GM19025 (cell line): Measurements from ENCODE around the gene NR3C1.

ENCODE experiments used
- ATAC-seq: cut with Tn5 transposase; IDR thresholded peaks from one replicate; pipeline ENCODE4 v1.9.1; 2021; ENCODE audit warnings: mild to moderate bottlenecking, low read depth, moderate library complexity; ENCODE audit not compliant: unreplicated experiment

The NR3C1 gene

DNA sequence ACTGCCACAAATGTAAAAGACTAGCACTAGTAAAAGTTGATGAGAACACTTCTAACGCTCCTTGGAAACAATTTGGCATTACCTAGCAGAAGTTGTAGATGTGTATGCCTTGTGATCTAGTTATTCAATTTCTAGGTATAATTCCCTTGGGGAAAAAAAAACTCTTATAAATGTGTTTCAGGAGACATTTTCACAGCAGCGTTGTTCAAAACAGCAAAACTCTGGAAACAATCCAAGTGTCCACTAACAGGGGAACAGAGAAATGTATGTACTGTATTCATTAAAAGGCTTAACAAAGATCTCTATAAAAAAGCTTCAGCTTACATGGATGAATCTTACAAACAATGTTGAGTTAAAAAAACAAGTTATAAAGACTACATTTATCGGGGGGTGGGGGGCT lies 30.4 kb downstream of the NR3C1 start:
- no peak for ATAC-seq

- no peak for ATAC-seq
These were observed 31.2 kb downstream of the NR3C1 start for GRCh38 chr5:143372187-143372829.

DNA sequence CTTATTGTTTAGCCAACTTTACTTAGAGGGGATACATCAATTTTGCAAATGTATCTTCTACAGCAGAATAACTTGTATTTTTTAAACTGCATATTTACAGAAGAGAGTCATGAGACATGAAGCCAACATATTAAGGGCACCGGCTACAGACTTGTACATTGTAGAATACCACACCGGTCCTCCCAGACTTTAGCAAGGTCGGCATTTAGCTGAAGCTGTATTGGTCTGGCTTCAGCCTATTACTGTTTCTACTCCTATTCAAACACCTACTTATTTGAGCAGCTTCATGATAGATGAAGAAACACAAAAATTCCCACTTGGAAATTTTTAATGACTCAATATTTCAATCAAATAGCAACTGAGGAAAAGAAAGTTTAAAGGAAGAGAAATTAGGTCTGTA lies 33.0 kb downstream of the NR3C1 start:
- ATAC-seq = no peak

DNA sequence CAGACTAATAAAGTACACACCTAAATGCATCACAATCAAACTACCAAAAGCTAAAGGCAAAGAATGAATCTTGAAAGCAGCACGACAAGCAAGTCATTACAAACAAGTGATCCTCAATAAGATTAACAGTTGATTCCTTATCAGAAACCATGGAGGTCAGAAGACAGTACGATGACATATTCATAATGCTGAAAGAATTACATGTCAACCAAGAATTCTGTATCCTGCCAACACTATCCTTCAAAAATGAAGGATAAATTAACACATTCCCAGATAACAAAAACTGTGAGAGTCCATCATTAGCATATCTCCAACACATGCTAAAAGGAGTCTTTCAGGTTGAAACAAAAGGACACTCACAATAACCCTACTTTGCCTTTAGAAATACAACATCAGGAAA lies 39.4 kb downstream of the NR3C1 start:
- no peak for ATAC-seq

- ATAC-seq = no peak
These were observed 40.7 kb downstream of the NR3C1 start for GRCh38 chr5:143362664-143363227.

- no peak for ATAC-seq
These were observed 42.0 kb downstream of the NR3C1 start for GRCh38 chr5:143361438-143361837.

DNA sequence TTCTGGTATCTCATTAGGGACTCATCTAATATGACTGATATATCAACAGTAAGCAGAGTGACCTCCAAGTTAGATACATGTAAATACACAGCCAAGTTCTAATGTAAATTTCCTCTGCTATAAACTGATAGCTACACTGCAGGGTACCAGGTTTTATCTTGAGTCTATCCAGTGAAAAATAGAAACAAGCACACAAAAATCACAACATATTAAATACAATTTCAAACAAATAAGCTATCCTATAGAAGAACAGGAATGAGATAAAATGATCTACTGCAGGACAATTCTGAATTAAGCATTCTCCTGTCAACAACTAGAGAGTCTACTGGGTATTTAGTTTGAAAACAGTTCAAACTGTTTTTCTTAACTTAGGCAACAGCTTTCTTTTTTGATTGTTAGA lies 42.7 kb downstream of the NR3C1 start:
- no peak for ATAC-seq

DNA sequence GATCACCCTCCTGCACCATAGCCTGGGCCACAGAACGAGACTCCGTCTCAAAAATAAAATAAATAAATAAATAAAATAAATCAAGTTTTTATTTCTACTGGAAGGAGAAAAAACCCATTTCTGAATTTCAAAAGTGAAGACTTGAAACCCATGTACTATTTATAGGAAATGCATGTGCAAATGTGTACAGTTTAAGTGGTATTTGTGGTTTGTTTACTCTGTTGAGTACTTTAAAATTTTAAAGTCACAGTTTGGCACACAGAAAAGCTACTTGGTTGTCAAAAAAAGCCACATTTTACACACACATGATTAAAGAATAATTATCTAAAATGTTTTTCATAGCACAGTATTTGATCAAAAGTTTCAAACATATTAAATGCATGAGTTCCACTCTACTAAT lies 43.6 kb downstream of the NR3C1 start:
- ATAC-seq = no peak

DNA sequence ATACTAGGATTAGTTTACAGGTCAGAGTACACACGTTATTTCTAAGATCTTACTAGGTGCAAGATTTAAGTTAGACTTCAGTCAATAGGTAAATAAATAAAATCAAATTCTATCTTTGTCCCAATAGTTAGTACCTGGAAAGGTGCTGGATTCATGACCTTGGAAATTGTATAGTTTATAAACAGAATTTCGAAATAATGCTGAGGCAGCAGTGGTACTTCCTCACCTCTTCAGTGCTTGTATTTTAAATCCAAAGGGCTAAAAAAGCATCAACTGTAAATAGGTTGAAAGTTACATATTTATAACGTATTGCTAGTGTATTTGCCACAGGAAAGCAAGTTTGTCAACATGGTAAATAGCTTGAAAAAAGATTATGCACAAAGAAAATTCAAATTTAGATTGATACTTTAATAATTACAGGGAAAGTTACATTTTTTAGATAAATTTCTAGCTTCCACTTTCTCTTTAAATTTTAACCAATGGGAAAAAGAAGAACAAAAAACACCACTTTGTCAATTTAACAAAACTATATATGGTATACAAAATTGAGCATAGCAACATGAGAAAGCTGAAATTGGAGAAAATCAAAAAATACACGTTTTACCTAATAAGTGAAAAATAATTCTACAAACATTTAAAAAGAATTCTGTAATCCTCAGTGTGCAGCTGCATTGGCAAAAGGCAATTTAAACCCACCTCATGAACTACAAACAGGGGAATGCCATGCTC lies 46.5 kb downstream of the NR3C1 start:
- ATAC-seq = no peak

GRCh38 chr5:143355710-143356109 lies 47.8 kb downstream of the NR3C1 start:
- no peak for ATAC-seq

DNA sequence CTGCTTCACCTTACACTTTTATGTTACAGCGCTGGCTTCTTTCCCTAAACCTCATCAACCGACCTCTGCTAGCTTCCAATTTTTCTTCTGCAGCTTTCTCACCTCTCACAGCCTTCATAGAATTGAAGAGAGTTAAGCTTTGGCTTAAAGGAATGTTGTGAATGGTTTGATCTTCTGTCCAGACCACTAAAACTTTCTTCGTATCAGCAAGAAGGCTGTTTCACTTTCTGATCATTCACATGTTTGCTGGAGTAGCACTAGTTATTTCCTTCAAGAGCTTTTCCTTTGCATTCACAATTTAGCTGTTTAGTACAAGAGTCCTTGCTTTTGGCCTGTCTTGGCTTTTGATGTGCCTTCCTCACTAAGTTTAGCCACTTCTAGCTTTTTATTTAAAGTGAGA lies 49.5 kb downstream of the NR3C1 start:
- no peak for ATAC-seq

DNA sequence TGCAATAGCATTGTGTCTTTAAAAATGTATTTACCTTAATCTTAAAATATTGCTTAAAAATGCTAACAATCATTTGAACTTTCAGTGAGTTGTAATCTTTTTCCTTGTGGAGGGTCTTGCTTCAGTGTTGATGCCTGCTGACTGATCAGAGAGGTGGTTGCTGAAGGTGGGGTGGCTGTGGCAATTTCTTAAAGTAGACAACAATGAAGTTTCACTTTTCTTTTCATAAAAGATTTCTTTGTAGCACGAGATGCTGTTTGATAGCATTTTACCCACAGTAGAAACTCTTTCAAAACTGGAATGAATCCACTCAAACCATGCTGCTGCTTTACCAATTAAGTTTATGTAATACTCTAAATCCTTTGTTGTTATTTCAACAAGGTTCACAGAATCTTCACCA lies 50.8 kb downstream of the NR3C1 start:
- no peak for ATAC-seq

DNA sequence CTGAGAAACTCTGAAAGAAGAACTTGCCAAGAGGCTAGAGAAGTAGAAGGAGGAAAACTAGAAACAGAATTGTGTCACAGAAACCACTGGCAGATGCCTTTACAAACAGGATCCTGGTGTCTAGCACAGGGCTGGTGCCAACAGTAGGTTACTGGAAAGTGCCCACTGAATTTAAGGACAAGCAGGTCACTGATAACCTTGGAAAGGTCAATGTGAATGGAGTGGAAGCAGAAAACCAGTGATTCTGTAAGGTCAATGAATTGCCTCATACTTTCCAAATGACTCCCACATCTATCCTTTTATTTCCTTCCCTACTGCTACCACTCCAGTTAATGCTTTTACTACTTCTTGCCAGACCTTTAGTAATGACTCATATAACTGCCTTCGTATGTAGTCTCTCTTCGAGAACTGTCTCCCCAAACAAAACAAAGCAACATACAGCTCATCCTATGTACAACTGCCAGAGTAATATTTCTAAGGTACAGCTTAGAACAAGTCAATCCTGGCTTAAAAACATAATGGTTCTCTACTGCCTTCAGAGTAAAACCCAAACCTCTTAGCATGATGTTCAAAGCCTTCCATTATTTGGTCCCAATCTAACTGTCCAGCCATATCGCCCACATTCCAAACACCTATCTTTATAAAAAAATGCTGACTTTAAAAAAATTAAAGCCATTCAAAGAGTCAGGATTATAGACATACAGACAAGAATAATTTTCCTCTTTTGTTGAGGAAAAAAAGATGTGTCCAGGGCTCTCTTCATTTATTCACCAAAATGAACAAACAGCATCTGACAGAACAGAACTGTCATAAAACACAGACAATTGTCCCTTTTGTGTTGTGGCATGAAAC lies 52.5 kb downstream of the NR3C1 start:
- ATAC-seq = no peak

DNA sequence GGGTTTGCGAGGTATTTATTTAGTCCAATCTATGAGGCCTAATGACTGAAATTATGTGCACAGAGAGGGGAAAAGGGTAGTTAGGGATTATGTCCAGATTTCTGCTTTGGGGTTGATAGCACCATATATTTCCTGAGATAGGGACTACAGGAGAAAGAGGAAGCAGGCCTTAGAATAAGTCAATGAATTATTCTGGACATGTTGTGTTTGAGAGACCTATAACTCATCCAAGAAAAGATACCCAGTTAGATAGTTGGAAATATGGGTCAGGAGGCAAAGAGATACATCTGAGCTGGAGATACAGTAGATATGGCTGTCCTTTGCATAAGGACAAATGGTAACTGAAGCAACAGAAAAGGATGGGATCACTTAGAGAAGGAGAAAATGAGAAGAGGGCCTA lies 53.1 kb downstream of the NR3C1 start:
- ATAC-seq = no peak

DNA sequence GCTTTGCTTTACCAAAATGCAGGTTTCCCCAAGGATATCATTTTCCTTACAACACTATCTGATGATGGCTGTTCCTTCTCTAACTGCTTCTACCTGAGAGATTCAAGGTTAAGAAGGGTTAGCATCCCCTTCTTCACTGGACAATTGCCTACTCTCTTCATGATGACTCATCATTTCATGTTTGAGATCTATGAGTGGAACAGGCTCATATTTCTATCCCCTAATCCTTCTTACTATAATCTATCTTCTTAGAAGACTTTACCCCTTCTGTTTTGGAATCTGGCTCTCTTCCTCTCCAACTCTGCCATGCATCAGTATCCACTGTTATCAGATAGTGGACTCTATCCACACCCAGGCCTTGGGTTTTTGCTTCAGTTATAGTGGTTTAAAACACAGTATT lies 54.3 kb downstream of the NR3C1 start:
- no peak for ATAC-seq

DNA sequence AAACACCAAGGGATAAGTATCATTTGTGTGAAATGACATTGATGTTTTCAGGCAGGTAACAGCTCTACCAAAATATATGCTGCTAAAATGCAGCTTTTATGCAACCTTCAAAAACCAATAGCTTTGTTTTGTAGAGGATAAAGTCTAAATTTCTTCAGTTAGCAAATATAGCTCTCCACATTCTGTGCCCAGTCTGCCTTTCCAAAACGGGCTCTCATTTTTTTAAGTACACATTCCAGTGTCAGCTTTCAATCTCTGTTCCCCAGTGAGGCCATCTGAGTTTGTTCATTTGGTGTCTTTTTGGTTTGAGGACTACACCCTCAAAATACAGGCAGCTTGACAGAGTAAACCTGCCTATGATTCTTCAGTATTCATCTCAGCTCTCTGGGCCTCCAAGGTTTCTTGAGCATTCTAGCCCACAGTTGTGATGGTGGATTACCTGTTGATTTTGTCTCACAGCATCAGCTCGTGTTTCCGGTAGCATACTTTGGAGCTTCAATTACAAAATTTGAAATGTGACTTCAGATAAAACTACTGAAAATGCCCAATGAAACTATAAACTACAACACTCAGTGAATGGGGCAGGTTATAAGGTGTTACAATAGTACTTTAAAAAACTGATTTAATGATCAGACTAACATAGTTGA lies 55.7 kb downstream of the NR3C1 start:
- no peak for ATAC-seq

DNA sequence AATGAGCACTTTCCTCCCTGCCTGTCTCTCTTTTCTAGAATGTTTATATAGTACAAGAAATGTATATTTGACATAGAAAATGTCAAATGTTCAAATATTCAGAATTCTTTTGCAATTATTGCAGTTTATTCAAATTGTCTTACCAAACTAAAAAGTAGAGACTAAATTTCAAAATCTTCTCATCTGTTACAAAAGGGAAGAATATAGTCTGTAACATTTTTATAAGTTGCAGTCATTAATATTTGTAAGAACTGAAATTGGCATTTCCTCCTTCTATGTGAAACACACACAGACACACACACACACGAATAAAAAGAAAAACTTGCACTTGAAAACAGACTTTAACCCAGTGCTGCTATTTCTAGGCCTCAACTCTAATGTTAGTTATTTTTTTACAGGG lies 56.4 kb downstream of the NR3C1 start:
- no peak for ATAC-seq

GRCh38 chr5:143345671-143346440 lies 57.6 kb downstream of the NR3C1 start:
- no peak for ATAC-seq

GRCh38 chr5:143343042-143343441 lies 60.4 kb downstream of the NR3C1 start:
- ATAC-seq = no peak

- no peak for ATAC-seq
These were observed 60.9 kb downstream of the NR3C1 start for GRCh38 chr5:143342607-143343006.
